Measurements from ENCODE around the gene TEX261. TPM values are rescaled to one million over a fixed set of nuclear protein-coding genes. Genes with fewer than 3 reads are reported as not detected.

TEX261 gene
- total and polyA plus RNA-seq, 12 donors, result 17.5 to 67.0 (median 42.1) TPM

GRCh38 chr2:70994009-70994698 lies 519 bp downstream of the TEX261 start:
- Histone ChIP-seq H3K27ac (peak overlapping the region in 9 of 10 donors; percentile 75 to 94 (median 87)), H3K4me1 (peaks cover 7 to 31% (median 20%) of the 10 kb centered on the region in 9 donors), H3K4me3 (peak overlapping the region; percentile 70 to 100 (median 98)), H3K36me3 (peaks cover 0 to 37% (median 15%) of the 10 kb centered on the region in 9 donors), H3K27me3 (no peaks in the 10 kb centered on the region), H3K9me3 (no peaks in the 10 kb centered on the region)
- TF ChIP-seq, protein P1, sequence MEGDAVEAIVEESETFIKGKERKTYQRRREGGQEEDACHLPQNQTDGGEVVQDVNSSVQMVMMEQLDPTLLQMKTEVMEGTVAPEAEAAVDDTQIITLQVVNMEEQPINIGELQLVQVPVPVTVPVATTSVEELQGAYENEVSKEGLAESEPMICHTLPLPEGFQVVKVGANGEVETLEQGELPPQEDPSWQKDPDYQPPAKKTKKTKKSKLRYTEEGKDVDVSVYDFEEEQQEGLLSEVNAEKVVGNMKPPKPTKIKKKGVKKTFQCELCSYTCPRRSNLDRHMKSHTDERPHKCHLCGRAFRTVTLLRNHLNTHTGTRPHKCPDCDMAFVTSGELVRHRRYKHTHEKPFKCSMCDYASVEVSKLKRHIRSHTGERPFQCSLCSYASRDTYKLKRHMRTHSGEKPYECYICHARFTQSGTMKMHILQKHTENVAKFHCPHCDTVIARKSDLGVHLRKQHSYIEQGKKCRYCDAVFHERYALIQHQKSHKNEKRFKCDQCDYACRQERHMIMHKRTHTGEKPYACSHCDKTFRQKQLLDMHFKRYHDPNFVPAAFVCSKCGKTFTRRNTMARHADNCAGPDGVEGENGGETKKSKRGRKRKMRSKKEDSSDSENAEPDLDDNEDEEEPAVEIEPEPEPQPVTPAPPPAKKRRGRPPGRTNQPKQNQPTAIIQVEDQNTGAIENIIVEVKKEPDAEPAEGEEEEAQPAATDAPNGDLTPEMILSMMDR (IDR thresholded peaks at IDR 0.05), result no peak
- DNase-seq (no peak), ATAC-seq (peak; percentile 14 to 32 (median 24))
- 0 to 1% methylated on average over 49 of the region's 49 CpGs for WGBS, 2 donors
- intact Hi-C loops (cut with DNase I), result no loop called here

DNA sequence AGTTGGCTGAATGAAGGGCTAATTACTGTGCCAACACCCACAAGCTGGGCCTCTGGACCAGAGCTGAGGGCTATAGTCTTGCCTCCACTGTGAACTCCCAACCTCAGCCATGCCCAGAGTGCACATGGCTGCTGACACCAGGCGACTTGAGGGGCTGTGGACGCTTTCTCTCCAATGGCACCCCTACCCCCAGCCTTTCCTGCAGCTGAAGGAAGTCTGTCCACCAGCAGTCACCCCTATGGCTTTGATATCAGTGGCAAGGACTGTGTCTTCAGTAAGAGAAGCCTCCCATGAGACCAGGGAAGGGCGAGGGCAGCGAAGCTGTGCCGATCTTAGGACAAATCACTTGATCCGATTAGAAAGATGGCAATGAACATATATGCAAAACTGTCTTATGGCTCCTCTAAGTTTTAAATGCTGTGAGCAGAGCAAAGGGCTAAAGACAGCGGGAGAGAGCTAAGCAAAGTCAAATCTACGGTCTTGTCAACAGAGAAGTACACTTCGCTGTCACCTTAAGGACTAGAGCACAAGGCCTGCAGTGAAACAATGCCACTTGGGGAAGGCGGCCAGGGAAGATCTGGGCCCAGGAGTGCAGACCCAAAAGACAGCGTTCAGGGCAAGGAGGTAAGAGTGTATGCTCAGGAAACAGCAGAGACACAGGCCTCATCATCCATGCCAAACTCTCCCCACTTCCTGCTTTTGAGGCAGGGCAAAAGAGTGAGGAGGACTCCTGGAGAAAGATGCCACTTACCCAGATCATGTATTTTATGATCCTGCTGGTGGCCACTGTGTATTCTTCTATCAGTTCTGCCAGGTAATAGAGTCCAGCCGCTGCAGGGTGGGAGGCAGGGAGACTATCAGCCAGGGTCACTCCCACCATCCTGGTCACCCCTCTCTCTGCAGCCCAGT lies 1.5 kb downstream of the TEX261 start:
- TF ChIP-seq, protein P1 (IDR thresholded peaks at IDR 0.05), result no peak
- Histone ChIP-seq H3K27me3 (no peaks in the 10 kb centered on the region), H3K27ac (peak overlapping the region in 4 of 10 donors; percentile 3 to 92 (median 81)), H3K4me1 (peaks cover 9 to 38% (median 25%) of the 10 kb centered on the region in 9 donors), H3K4me3 (peak overlapping the region in 8 of 10 donors; percentile 70 to 100 (median 98)), H3K36me3 (peaks cover 0 to 47% (median 25%) of the 10 kb centered on the region in 9 donors), H3K9me3 (no peaks in the 10 kb centered on the region)
- intact Hi-C loops (cut with DNase I), result no loop called here
- ATAC-seq (no peak), DNase-seq (no peak)
- WGBS, 2 donors, result 89 to 91% methylated on average over 12 of the region's 12 CpGs

DNA sequence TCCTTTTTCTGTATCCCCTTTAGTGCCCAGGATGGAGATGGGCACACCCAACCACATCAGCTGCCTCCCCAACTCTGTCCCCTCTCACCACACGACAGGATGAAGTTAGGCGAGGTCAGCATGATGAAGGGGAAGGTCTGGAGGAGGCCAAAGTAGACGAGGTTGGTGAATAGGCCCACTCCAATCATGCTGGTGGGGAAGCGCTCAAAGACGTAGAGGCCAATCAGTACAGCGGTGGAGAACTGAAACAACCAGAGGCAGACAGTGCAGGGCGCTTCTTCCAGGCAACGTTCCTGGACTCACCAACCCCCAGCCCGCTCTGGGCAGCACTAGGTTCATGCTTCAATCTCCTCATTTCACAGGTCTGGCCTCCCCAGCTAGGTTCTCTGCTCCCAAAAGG lies 2.9 kb downstream of the TEX261 start:
- ATAC-seq (no peak), DNase-seq (no peak)
- TF ChIP-seq, protein P1 (IDR thresholded peaks at IDR 0.05), result no peak
- intact Hi-C loops (cut with DNase I), result no loop called here
- Histone ChIP-seq H3K4me3 (no peak overlapping the region), H3K36me3 (peaks cover 0 to 61% (median 30%) of the 10 kb centered on the region in 9 donors), H3K27ac (no peak overlapping the region), H3K9me3 (no peaks in the 10 kb centered on the region), H3K27me3 (no peaks in the 10 kb centered on the region), H3K4me1 (peaks cover 13 to 51% (median 30%) of the 10 kb centered on the region in 9 donors)
- 88% methylated on average over 9 of the region's 9 CpGs for WGBS, 2 donors

GRCh38 chr2:70991142-70991541 lies 3.5 kb downstream of the TEX261 start:
- no peak overlapping the region for H3K4me3 ChIP-seq
- H3K9me3 ChIP-seq, result no peaks in the 10 kb centered on the region
- H3K27ac ChIP-seq, result no peak overlapping the region
- 78 to 96% methylated on average over 5 of the region's 5 CpGs for WGBS, 2 donors
- TF ChIP-seq, protein P1 (IDR thresholded peaks at IDR 0.05), result no peak
- DNase-seq (no peak), ATAC-seq (no peak)
- intact Hi-C loops (cut with DNase I), result no loop called here
- H3K4me1 ChIP-seq, result peaks cover 13 to 57% (median 30%) of the 10 kb centered on the region in 9 donors
- no peaks in the 10 kb centered on the region for H3K27me3 ChIP-seq
- peaks cover 0 to 67% (median 32%) of the 10 kb centered on the region in 9 donors for H3K36me3 ChIP-seq
